ENCODE data around the gene NMNAT3. TPM values are rescaled to one million over a fixed set of nuclear protein-coding genes. Genes with fewer than 3 reads are reported as not detected.

The NMNAT3 gene
- total and polyA plus RNA-seq, 7 experiments from 2014 or later: 0.56 to 7.7 (median 5.6) TPM

- H3K9me3 ChIP-seq (ENCODE audit: control insufficient read depth in 2 of 3, low read length in 3 of 3): no peaks in the 10 kb centered on the region
- no peaks in the 10 kb centered on the region for H3K4me1 Mint-ChIP-seq
- no peak for DNase-seq
- intact Hi-C loops (cut with micrococcal nuclease): no loop called here
- H3K4me3 ChIP-seq (ENCODE audit: low read length): no peak overlapping the region
- H3K36me3 ChIP-seq (ENCODE audit: control insufficient read depth in 2 of 3, insufficient read depth in 3 of 3, low read length in 3 of 3): no peaks in the 10 kb centered on the region
- H3K27me3 ChIP-seq (ENCODE audit: control insufficient read depth in 2 of 2, insufficient read depth in 2 of 2, low read length in 2 of 2): no peaks in the 10 kb centered on the region
- POLR2A ChIA-PET: no interaction called here
- H3K27me3 Mint-ChIP-seq: peaks cover 6 to 15% (median 11%) of the 10 kb centered on the region in 5 donors
- no peak overlapping the region for H3K4me3 Mint-ChIP-seq
- no peak for ATAC-seq
- H3K27ac Mint-ChIP-seq: no peak overlapping the region
- no peaks in the 10 kb centered on the region for H3K4me1 ChIP-seq (ENCODE audit: control insufficient read depth in 2 of 2, insufficient read depth in 2 of 2, low read length in 2 of 2)
- H3K36me3 Mint-ChIP-seq: no peaks in the 10 kb centered on the region
- peaks cover 0 to 1% (median 0%) of the 10 kb centered on the region in 11 donors for H3K9me3 Mint-ChIP-seq
- H3K27ac ChIP-seq (ENCODE audit: low read depth, low read length): no peak overlapping the region
- CTCF ChIA-PET: no interaction called here
Observed at GRCh38 chr3:139689708-139690228, 12.0 kb upstream of the NMNAT3 start.

GRCh38 chr3:139689122-139689521 is 11.3 kb upstream of the NMNAT3 start:
- Histone ChIP-seq H3K9me3 (ENCODE audit: control insufficient read depth in 2 of 3, low read length in 3 of 3) (no peaks in the 10 kb centered on the region), H3K36me3 (ENCODE audit: control insufficient read depth in 2 of 3, insufficient read depth in 3 of 3, low read length in 3 of 3) (no peaks in the 10 kb centered on the region), H3K4me1 (ENCODE audit: control insufficient read depth in 2 of 2, insufficient read depth in 2 of 2, low read length in 2 of 2) (no peaks in the 10 kb centered on the region), H3K4me3 (ENCODE audit: low read length) (no peak overlapping the region), H3K27me3 (ENCODE audit: control insufficient read depth in 2 of 2, insufficient read depth in 2 of 2, low read length in 2 of 2) (no peaks in the 10 kb centered on the region), H3K27ac (ENCODE audit: low read depth, low read length) (no peak overlapping the region)
- no peaks in the 10 kb centered on the region for H3K4me1 Mint-ChIP-seq
- ATAC-seq (no peak), DNase-seq (no peak)
- POLR2A ChIA-PET: no interaction called here
- H3K4me3 Mint-ChIP-seq: no peak overlapping the region
- intact Hi-C loops (cut with micrococcal nuclease): no loop called here
- peaks cover 0 to 1% (median 0%) of the 10 kb centered on the region in 11 donors for H3K9me3 Mint-ChIP-seq
- no peaks in the 10 kb centered on the region for H3K36me3 Mint-ChIP-seq
- H3K27ac Mint-ChIP-seq: no peak overlapping the region
- CTCF ChIA-PET: no interaction called here
- H3K27me3 Mint-ChIP-seq: peaks cover 6 to 18% (median 11%) of the 10 kb centered on the region in 5 donors

GRCh38 chr3:139687431-139687830 is 9.7 kb upstream of the NMNAT3 start:
- no peak for ATAC-seq

GRCh38 chr3:139686624-139687023 is 8.9 kb upstream of the NMNAT3 start:
- Histone ChIP-seq H3K9me3 (ENCODE audit: control insufficient read depth in 2 of 3, low read length in 3 of 3) (no peaks in the 10 kb centered on the region), H3K4me3 (ENCODE audit: low read length) (no peak overlapping the region), H3K4me1 (ENCODE audit: control insufficient read depth in 2 of 2, insufficient read depth in 2 of 2, low read length in 2 of 2) (no peaks in the 10 kb centered on the region), H3K27ac (ENCODE audit: low read depth, low read length) (no peak overlapping the region), H3K36me3 (ENCODE audit: control insufficient read depth in 2 of 3, insufficient read depth in 3 of 3, low read length in 3 of 3) (no peaks in the 10 kb centered on the region), H3K27me3 (ENCODE audit: control insufficient read depth in 2 of 2, insufficient read depth in 2 of 2, low read length in 2 of 2) (no peaks in the 10 kb centered on the region)
- H3K4me3 Mint-ChIP-seq: no peak overlapping the region
- no peak for DNase-seq
- ChIA-PET POLR2A (no interaction called here), CTCF (no interaction called here)
- ATAC-seq: no peak
- H3K27ac Mint-ChIP-seq: no peak overlapping the region
- H3K36me3 Mint-ChIP-seq: no peaks in the 10 kb centered on the region
- H3K4me1 Mint-ChIP-seq: no peaks in the 10 kb centered on the region
- H3K27me3 Mint-ChIP-seq: peaks cover 7 to 15% (median 11%) of the 10 kb centered on the region in 5 donors
- intact Hi-C loops (cut with micrococcal nuclease): no loop called here
- peaks cover 0 to 1% (median 0%) of the 10 kb centered on the region in 11 donors for H3K9me3 Mint-ChIP-seq

More at GRCh38 chr3:139687431-139687830, 9.7 kb upstream of the NMNAT3 start:
- H3K4me3 ChIP-seq (ENCODE audit: low read length): no peak overlapping the region
- ChIA-PET POLR2A (no interaction called here), CTCF (no interaction called here)
- H3K36me3 Mint-ChIP-seq: no peaks in the 10 kb centered on the region
- no peak overlapping the region for H3K27ac ChIP-seq (ENCODE audit: low read depth, low read length)
- H3K4me1 ChIP-seq (ENCODE audit: control insufficient read depth in 2 of 2, insufficient read depth in 2 of 2, low read length in 2 of 2): no peaks in the 10 kb centered on the region
- intact Hi-C loops (cut with micrococcal nuclease): no loop called here
- H3K4me1 Mint-ChIP-seq: no peaks in the 10 kb centered on the region
- DNase-seq: no peak
- no peak overlapping the region for H3K4me3 Mint-ChIP-seq
- H3K9me3 ChIP-seq (ENCODE audit: control insufficient read depth in 2 of 3, low read length in 3 of 3): no peaks in the 10 kb centered on the region
- peaks cover 6 to 20% (median 11%) of the 10 kb centered on the region in 5 donors for H3K27me3 Mint-ChIP-seq
- H3K27ac Mint-ChIP-seq: no peak overlapping the region
- peaks cover 0 to 1% (median 0%) of the 10 kb centered on the region in 11 donors for H3K9me3 Mint-ChIP-seq
- no peaks in the 10 kb centered on the region for H3K27me3 ChIP-seq (ENCODE audit: control insufficient read depth in 2 of 2, insufficient read depth in 2 of 2, low read length in 2 of 2)
- H3K36me3 ChIP-seq (ENCODE audit: control insufficient read depth in 2 of 3, insufficient read depth in 3 of 3, low read length in 3 of 3): no peaks in the 10 kb centered on the region

- POLR2A ChIA-PET: no interaction called here
- intact Hi-C loops (cut with micrococcal nuclease): no loop called here
- no peak overlapping the region for H3K27ac ChIP-seq (ENCODE audit: low read depth, low read length)
Observed at GRCh38 chr3:139686206-139686605, 8.4 kb upstream of the NMNAT3 start.

GRCh38 chr3:139679220-139679775 is 1.5 kb upstream of the NMNAT3 start:
- Histone ChIP-seq H3K4me1 (ENCODE audit: control insufficient read depth in 2 of 2, insufficient read depth in 2 of 2, low read length in 2 of 2) (peaks cover 0 to 7% of the 10 kb centered on the region in 2 donors), H3K4me3 (ENCODE audit: low read length) (no peak overlapping the region), H3K9me3 (ENCODE audit: control insufficient read depth in 2 of 3, low read length in 3 of 3) (no peaks in the 10 kb centered on the region), H3K36me3 (ENCODE audit: control insufficient read depth in 2 of 3, insufficient read depth in 3 of 3, low read length in 3 of 3) (peaks cover 0 to 3% (median 0%) of the 10 kb centered on the region in 3 experiments), H3K27me3 (ENCODE audit: control insufficient read depth in 2 of 2, insufficient read depth in 2 of 2, low read length in 2 of 2) (no peaks in the 10 kb centered on the region), H3K27ac (ENCODE audit: low read depth, low read length) (no peak overlapping the region)
- no peak for DNase-seq
- no peak for ATAC-seq
- intact Hi-C loops (cut with micrococcal nuclease): loop anchor here in 1 of 2 donors (5.0 kb wide), 2 partner anchors 732 to 1507 kb away; partner anchors contain the start of genes DBR1, FOXL2 and FOXL2NB
- CTCF ChIA-PET: no interaction called here
- Mint-ChIP-seq H3K27ac (no peak overlapping the region), H3K4me1 (peaks cover 0 to 23% (median 14%) of the 10 kb centered on the region in 7 donors), H3K27me3 (peaks cover 0 to 14% (median 4%) of the 10 kb centered on the region in 5 donors), H3K36me3 (no peaks in the 10 kb centered on the region), H3K4me3 (peak overlapping the region in 1 of 10 donors; percentile 11), H3K9me3 (peaks cover 0 to 1% (median 0%) of the 10 kb centered on the region in 11 donors)
- POLR2A ChIA-PET: no interaction called here

More at GRCh38 chr3:139686206-139686605, 8.4 kb upstream of the NMNAT3 start:
- Histone ChIP-seq H3K9me3 (ENCODE audit: control insufficient read depth in 2 of 3, low read length in 3 of 3) (no peaks in the 10 kb centered on the region), H3K4me3 (ENCODE audit: low read length) (no peak overlapping the region), H3K4me1 (ENCODE audit: control insufficient read depth in 2 of 2, insufficient read depth in 2 of 2, low read length in 2 of 2) (no peaks in the 10 kb centered on the region), H3K36me3 (ENCODE audit: control insufficient read depth in 2 of 3, insufficient read depth in 3 of 3, low read length in 3 of 3) (no peaks in the 10 kb centered on the region), H3K27me3 (ENCODE audit: control insufficient read depth in 2 of 2, insufficient read depth in 2 of 2, low read length in 2 of 2) (no peaks in the 10 kb centered on the region)
- Mint-ChIP-seq H3K4me1 (no peaks in the 10 kb centered on the region), H3K4me3 (no peak overlapping the region), H3K9me3 (peaks cover 0 to 1% (median 0%) of the 10 kb centered on the region in 11 donors), H3K27me3 (peaks cover 11 to 15% (median 11%) of the 10 kb centered on the region in 5 donors), H3K36me3 (no peaks in the 10 kb centered on the region), H3K27ac (no peak overlapping the region)
- DNase-seq (no peak), ATAC-seq (no peak)
- CTCF ChIA-PET: no interaction called here
